GM10847 (cell line): ENCODE data around the gene ARL14.

ENCODE experiments used
- POLR2A ChIP-seq: IDR thresholded peaks from 2 replicates; pipeline ENCODE4 v1.6.1; 2011; ENCODE audit not compliant: insufficient read length; ENCODE audit errors: extremely low read depth

The ARL14 gene

GRCh38 chr3:160676547-160677303 is at the start of gene ARL14:
Gene ARL14, plus strand, starts transcription at chr3:160677160. Its CDS starts 187 bp downstream, at chr3:160677347.
- no peak for TF ChIP-seq POLR2A

GRCh38 chr3:160629491-160629890 is 47.5 kb upstream of the ARL14 start:
- TF ChIP-seq POLR2A, result no peak

GRCh38 chr3:160633361-160634083 is 43.4 kb upstream of the ARL14 start:
- no peak for TF ChIP-seq POLR2A

GRCh38 chr3:160635213-160635612 is 41.7 kb upstream of the ARL14 start:
- no peak for TF ChIP-seq POLR2A

GRCh38 chr3:160637086-160637485 is 39.9 kb upstream of the ARL14 start:
- no peak for TF ChIP-seq POLR2A

GRCh38 chr3:160638184-160638583 is 38.8 kb upstream of the ARL14 start:
- no peak for TF ChIP-seq POLR2A

- TF ChIP-seq POLR2A, result no peak
Observed at GRCh38 chr3:160641665-160642309, 35.2 kb upstream of the ARL14 start.

- no peak for TF ChIP-seq POLR2A
Observed at GRCh38 chr3:160643994-160644393, 33.0 kb upstream of the ARL14 start.

GRCh38 chr3:160644491-160644890 is 32.5 kb upstream of the ARL14 start:
- TF ChIP-seq POLR2A, result no peak

- TF ChIP-seq POLR2A, result no peak
Observed at GRCh38 chr3:160648701-160649100, 28.3 kb upstream of the ARL14 start.

GRCh38 chr3:160649596-160649995 is 27.4 kb upstream of the ARL14 start:
- no peak for TF ChIP-seq POLR2A

- no peak for TF ChIP-seq POLR2A
Observed at GRCh38 chr3:160653512-160653911, 23.4 kb upstream of the ARL14 start.

GRCh38 chr3:160660902-160661301 is 16.1 kb upstream of the ARL14 start:
- TF ChIP-seq POLR2A, result no peak

- no peak for TF ChIP-seq POLR2A
Observed at GRCh38 chr3:160661660-160662059, 15.3 kb upstream of the ARL14 start.

GRCh38 chr3:160665231-160665630 is 11.7 kb upstream of the ARL14 start:
- no peak for TF ChIP-seq POLR2A
